GM18870 (cell line): Measurements from ENCODE around the gene SLC44A4.

Experiments
- ATAC-seq: cut with Tn5 transposase; IDR thresholded peaks from one replicate; pipeline ENCODE4 v1.9.1; 2021; ENCODE audit warnings: moderate library complexity; ENCODE audit not compliant: unreplicated experiment

Gene SLC44A4

GRCh38 chr6:31901415-31901952, 22.7 kb upstream of the SLC44A4 start:
- ATAC-seq: no peak

- no peak for ATAC-seq
Measured at GRCh38 chr6:31900917-31901414, 22.2 kb upstream of the SLC44A4 start.

- no peak for ATAC-seq
Measured at GRCh38 chr6:31899882-31900722, 21.3 kb upstream of the SLC44A4 start.

GRCh38 chr6:31899215-31899614, 20.4 kb upstream of the SLC44A4 start:
- no peak for ATAC-seq

GRCh38 chr6:31898383-31899011, 19.7 kb upstream of the SLC44A4 start:
- no peak for ATAC-seq

GRCh38 chr6:31897612-31898382, 19.0 kb upstream of the SLC44A4 start, which contains the start of gene EHMT2:
TSS of gene EHMT2 (minus strand) at chr6:31897698. CDS start at chr6:31897677, 21 bp downstream.
- ATAC-seq: no peak

GRCh38 chr6:31896856-31897611, 18.2 kb upstream of the SLC44A4 start:
- no peak for ATAC-seq

- ATAC-seq: no peak
Measured at GRCh38 chr6:31896493-31896855, 17.7 kb upstream of the SLC44A4 start.

- ATAC-seq: no peak
Measured at GRCh38 chr6:31892821-31893220, 14.0 kb upstream of the SLC44A4 start.

- ATAC-seq: no peak
Measured at GRCh38 chr6:31889331-31889972, 10.7 kb upstream of the SLC44A4 start.

- ATAC-seq: no peak
Measured at GRCh38 chr6:31888276-31889258, 9.8 kb upstream of the SLC44A4 start.

- no peak for ATAC-seq
Measured at GRCh38 chr6:31887173-31888007, 8.6 kb upstream of the SLC44A4 start.

- no peak for ATAC-seq
Measured at GRCh38 chr6:31886541-31886991, 7.8 kb upstream of the SLC44A4 start.

- no peak for ATAC-seq
Measured at GRCh38 chr6:31884528-31885035, 5.8 kb upstream of the SLC44A4 start.

GRCh38 chr6:31883676-31884075, 4.9 kb upstream of the SLC44A4 start:
- ATAC-seq: no peak

- no peak for ATAC-seq
Measured at GRCh38 chr6:31882344-31882743, 3.5 kb upstream of the SLC44A4 start.

GRCh38 chr6:31881136-31881859, 2.5 kb upstream of the SLC44A4 start:
- no peak for ATAC-seq
